HepG2 (cell line): Measurements from ENCODE around the gene RASAL1. TPM values are rescaled to one million over a fixed set of nuclear protein-coding genes. Genes with fewer than 3 reads are reported as not detected.

Experiments used
- ATAC-seq: fragments of 200-7000 bp; cut with Tn5 transposase; 3 replicates; pipeline ENCODE4 v1.9.1; 2020; ENCODE audit warnings: mild to moderate bottlenecking, moderate library complexity
- BruUV-seq: library from RNA; stranded (reverse); fragments of 400-500 nt; replicated peaks from 2 replicates; lab custom pipeline; 2021; lab: Mats Ljungman, UMichigan
- CTCF ChIA-PET: fragments of 300-600 bp; formaldehyde crosslinking; extraction: SDS; loops from one replicate; lab custom pipeline; 2021; ENCODE audit warnings: low total read pairs, inconsistent platforms, low intra/inter-chr PET ratio; lab: Yijun Ruan, JAX
- POLR2A ChIA-PET: fragments of 350-600 bp; sonication (Branson Sonifier 250); formaldehyde crosslinking; loops from one replicate; lab custom pipeline; 2020; ENCODE audit warnings: antibody characterized with exemption, inconsistent platforms; lab: Yijun Ruan, JAX
- DNase-seq: peaks from one replicate; pipeline ENCODE4 v3.0.0-alpha.2; 2015; ENCODE audit warnings: low spot score
- FAIRE-seq: peaks from 3 replicates; lab custom pipeline; 2011; peaks lifted over from hg19 to GRCh38; lab: Jason Lieb, UNC
- H2AFZ ChIP-seq: one replicate; pipeline ENCODE4 v1.6.1; 2011; ENCODE audit warnings: low read length, inconsistent platforms
- H3K27ac ChIP-seq: fragments of 300-600 bp; 3 replicates; pipeline ENCODE4 v1.8.0; 2011; ENCODE audit warnings: mixed run types, mild to moderate bottlenecking, mixed read lengths, low read length, inconsistent platforms; ENCODE audit not compliant: insufficient read depth; ENCODE audit errors: extremely low read length
- H3K27me3 ChIP-seq, 2 experiments: fragments of 200-600 bp in 1 of 2; 2 replicates in 1 of 2; 3 replicates in 1 of 2; pipeline versions ENCODE4 v1.6.0 to v1.8.0; 2011; ENCODE audit warnings: low read length in 2 of 2, mild to moderate bottlenecking in 2 of 2, moderate library complexity in 2 of 2, inconsistent platforms in 1 of 2; ENCODE audit not compliant: insufficient read depth in 2 of 2, control insufficient read depth in 1 of 2
- H3K36me3 ChIP-seq, 2 experiments: fragments of 200-600 bp in 1 of 2; replicated peaks in 1 of 2; 2 replicates in 1 of 2; 3 replicates in 1 of 2; pipeline versions ENCODE4 v1.5.1 to v1.8.0; 2011; ENCODE audit warnings: low read length in 2 of 2, inconsistent platforms in 1 of 2; ENCODE audit not compliant: insufficient read depth in 2 of 2, control insufficient read depth in 1 of 2
- H3K4me1 ChIP-seq: 2 replicates; pipeline ENCODE4 v1.5.1; 2012; ENCODE audit warnings: low read length, inconsistent platforms; ENCODE audit not compliant: insufficient read depth
- H3K4me2 ChIP-seq: 2 replicates; pipeline ENCODE4 v1.6.0; 2011; ENCODE audit warnings: low read depth, low read length, inconsistent platforms
- H3K4me3 ChIP-seq, 3 experiments: fragments of 200-600 bp in 1 of 3; sonication (generic), shearing (Covaris generic) in 1 of 3; replicated peaks in 1 of 3; 2 replicates each; pipeline ENCODE4 v1.5.1; 2011 to 2016; ENCODE audit warnings: low read length in 3 of 3, inconsistent platforms in 2 of 3, low read depth in 2 of 3, mild to moderate bottlenecking in 2 of 3, control low read depth in 1 of 3, mixed read lengths in 1 of 3; ENCODE audit not compliant: insufficient read depth in 1 of 3
- H3K79me2 ChIP-seq: one replicate; pipeline ENCODE4 v1.6.1; 2011; ENCODE audit warnings: low read length, inconsistent platforms; ENCODE audit not compliant: insufficient read depth
- H3K9ac ChIP-seq: 2 replicates; pipeline ENCODE4 v1.6.0; 2011; ENCODE audit warnings: mild to moderate bottlenecking, low read depth, low read length, inconsistent platforms; ENCODE audit not compliant: insufficient read depth
- H3K9me3 ChIP-seq: 2 replicates; pipeline ENCODE4 v1.5.1; 2012; ENCODE audit warnings: mild to moderate bottlenecking, low read length
- H4K20me1 ChIP-seq: 2 replicates; pipeline ENCODE4 v1.6.0; 2011; ENCODE audit warnings: inconsistent platforms, mild to moderate bottlenecking, low read length, moderate library complexity; ENCODE audit not compliant: insufficient read depth
- ARID5B ChIP-seq: IDR thresholded peaks from 2 replicates; pipeline ENCODE4 v1.4.0; 2020; ENCODE audit warnings: mild to moderate bottlenecking, missing genetic modification reagents
- CENPBD1 ChIP-seq: sonication (generic); formaldehyde crosslinking; IDR thresholded peaks from 2 replicates; pipeline ENCODE4 v1.8.0; 2022; ENCODE audit warnings: missing genetic modification reagents, low read depth, mild to moderate bottlenecking, borderline replicate concordance
- HIVEP1 ChIP-seq: sonication (generic); formaldehyde crosslinking; IDR thresholded peaks from 2 replicates; pipeline ENCODE4 v1.4.0; 2020; ENCODE audit warnings: mild to moderate bottlenecking, missing genetic modification reagents
- HMGA1 ChIP-seq: sonication (generic); formaldehyde crosslinking; conservative IDR thresholded peaks from 2 replicates; pipeline ENCODE4 v1.4.0; 2020; ENCODE audit warnings: missing genetic modification reagents
- MBD4 ChIP-seq: IDR thresholded peaks from 2 replicates; pipeline ENCODE4 v1.6.1; 2012; ENCODE audit warnings: low read length, inconsistent platforms, borderline replicate concordance
- MTA1 ChIP-seq: sonication (generic); formaldehyde crosslinking; IDR thresholded peaks from 2 replicates; pipeline ENCODE4 v1.4.0; 2020; ENCODE audit warnings: missing genetic modification reagents, mild to moderate bottlenecking, borderline replicate concordance
- MXD4 ChIP-seq: IDR thresholded peaks from 2 replicates; pipeline ENCODE4 v1.6.1; 2016; ENCODE audit warnings: mild to moderate bottlenecking, missing biosample characterization, missing genetic modification reagents
- MXI1 ChIP-seq: IDR thresholded peaks from 3 replicates; pipeline ENCODE4 v1.6.1; 2012; ENCODE audit warnings: low read depth, low read length, inconsistent platforms, borderline replicate concordance
- NFATC3 ChIP-seq: sonication (generic); formaldehyde crosslinking; IDR thresholded peaks from 2 replicates; pipeline ENCODE4 v1.5.1; 2020; ENCODE audit warnings: mild to moderate bottlenecking, missing genetic modification reagents
- SMYD3 ChIP-seq: sonication (generic); formaldehyde crosslinking; IDR thresholded peaks from 2 replicates; pipeline ENCODE4 v1.8.1; 2023; ENCODE audit warnings: mild to moderate bottlenecking, missing genetic modification reagents
- ZNF687 ChIP-seq: sonication (generic); formaldehyde crosslinking; IDR thresholded peaks from 2 replicates; pipeline ENCODE4 v1.5.1; 2020; ENCODE audit warnings: mild to moderate bottlenecking, missing genetic modification reagents, moderate library complexity
- ZNF740 ChIP-seq: sonication (generic); formaldehyde crosslinking; IDR thresholded peaks from 2 replicates; pipeline ENCODE4 v1.4.0; 2020; ENCODE audit warnings: missing genetic modification reagents
- ZNF800 ChIP-seq: sonication (generic); formaldehyde crosslinking; IDR thresholded peaks from 2 replicates; pipeline ENCODE4 v1.4.0; 2020; ENCODE audit warnings: missing genetic modification reagents
- WGBS: methylation state at CpG from one replicate; pipeline ENCODE4 v1.1.6; 2017; ENCODE audit warnings: low lambda C conversion rate; 5-methylcytosine and 5-hydroxymethylcytosine counted together
- in situ Hi-C: cut with HindIII; loops from 2 replicates; pipeline ENCODE4 v1.10.0; 2017; ENCODE audit warnings: low pct_unique_long_range_greater_than_20kb; ENCODE audit not compliant: extremely low pct_ligation_motif_present
- intact Hi-C: fragments of 100-400 bp; cut with micrococcal nuclease; formaldehyde crosslinking; loops from one replicate; pipeline ENCODE4 v1.10.0; 2022; ENCODE audit not compliant: unreplicated experiment
- polyA plus RNA-seq, 8 experiments: library from polyadenylated mRNA; depleted of rRNA in 3 of 8; stranded (reverse) in 7 of 8; unstranded in 1 of 8; fragments of >200 nt; fragmentation: Illumina TruSeq in 4 of 8; extraction: Trizol in 4 of 8; gene quantifications; 2 replicates each; pipeline versions ENCODE4 v1.2.1 to v1.2.3, GENCODE V29; 2011 to 2016; ENCODE audit warnings: low read depth in 4 of 8, missing spikeins in 1 of 8, mixed read lengths in 1 of 8; ENCODE audit not compliant: insufficient read depth in 1 of 8
- total RNA-seq, 5 experiments: library from RNA; depleted of rRNA; stranded (reverse); fragments of >200 nt; fragmentation: Illumina TruSeq; extraction: Trizol; gene quantifications; 2 replicates each; pipeline ENCODE4 v1.2.3, GENCODE V29; 2016; ENCODE audit warnings: low read depth in 1 of 5

Gene RASAL1
- total and polyA plus RNA-seq, 2 of the 13 experiments (the other 11 are each of a cell fraction or from before 2014, with no cell fraction given): not detected

GRCh38 chr12:113154351-113154973, 18.9 kb upstream of the RASAL1 start:
- 35% methylated on average over 36 of the region's 51 CpGs for WGBS
- no TSS peak for BruUV-seq
- Histone ChIP-seq H3K27me3 (peaks cover 0 to 45% of the 10 kb centered on the region in 2 experiments; a peak in 4 of 5 replicates), H3K9ac (no peak overlapping the region), H4K20me1 (peaks cover 4% of the 10 kb centered on the region; the same call in 1 of the 2 replicates), H3K36me3 (peaks cover 5 to 11% of the 10 kb centered on the region in 2 experiments), H2AFZ (no peak overlapping the region), H3K79me2 (no peaks in the 10 kb centered on the region), H3K27ac (no peak overlapping the region), H3K9me3 (no peaks in the 10 kb centered on the region), H3K4me3 (no peak overlapping the region), H3K4me1 (peaks cover 18% of the 10 kb centered on the region), H3K4me2 (peak overlapping the region; percentile 39)
- ATAC-seq (peak; percentile 8), FAIRE-seq (no peak), DNase-seq (no peak)
- in situ Hi-C loops: no loop called here
- POLR2A ChIA-PET: no interaction called here
- CTCF ChIA-PET: interaction anchor here (1.8 kb wide), 1 partner anchor 105 kb away, joined by 16 read pairs; no protein-coding TSS in a partner anchor
- intact Hi-C loops: no loop called here
- TF ChIP-seq MBD4: no peak
- peak; percentile 24; the same call in 1 of the 2 replicates for TF ChIP-seq ZNF687
- no peak for TF ChIP-seq NFATC3
- TF ChIP-seq MXD4 (CRISPR knock-in tag): no peak
- no peak for TF ChIP-seq MTA1 (CRISPR knock-in tag)
- no peak for TF ChIP-seq MXI1
- peak; percentile 78 for TF ChIP-seq ZNF800 (CRISPR knock-in tag)
- TF ChIP-seq ZNF740 (CRISPR knock-in tag): no peak
- TF ChIP-seq ARID5B (CRISPR knock-in tag): no peak
- TF ChIP-seq HMGA1: no peak
- no peak for TF ChIP-seq CENPBD1 (CRISPR knock-in tag)
- TF ChIP-seq SMYD3: no peak
- TF ChIP-seq HIVEP1: no peak
